Hematopoietic multipotent progenitor cell treated with erythropoietin and hydrocortisone succinate and interleukin-3 and kit ligand, for 15 days (in vitro differentiated cells): ENCODE measurements around the gene PHKG1.
A peak's percentile ranks its signal among the peaks of the same experiment; 100 is the strongest.
"Not testable (repeated sequence)": the region's sequence is repeated elsewhere in the genome, so short reads cannot be mapped to it uniquely, and the experiment has no call there.

ENCODE experiments used
- DNase-seq: peaks from one replicate; pipeline ENCODE4 v3.0.0-alpha.2; 2015; ENCODE audit warnings: low spot score

PHKG1 gene

GRCh38 chr7:56045758-56046157, 47.0 kb downstream of the PHKG1 start:
- DNase-seq, result not testable (repeated sequence)

- no peak for DNase-seq
These were observed 52.0 kb downstream of the PHKG1 start for GRCh38 chr7:56040730-56041129.

- DNase-seq, result peak; percentile 15
These were observed 58.9 kb downstream of the PHKG1 start for GRCh38 chr7:56033671-56034432.

- DNase-seq, result not testable (repeated sequence)
These were observed 60.2 kb downstream of the PHKG1 start for GRCh38 chr7:56032578-56032977.

GRCh38 chr7:56031556-56031955, 61.2 kb downstream of the PHKG1 start:
- DNase-seq, result not testable (repeated sequence)

GRCh38 chr7:56030340-56030739, 62.4 kb downstream of the PHKG1 start:
- no peak for DNase-seq
